Measurements from ENCODE around the gene CABP4.

CABP4 gene

DNA sequence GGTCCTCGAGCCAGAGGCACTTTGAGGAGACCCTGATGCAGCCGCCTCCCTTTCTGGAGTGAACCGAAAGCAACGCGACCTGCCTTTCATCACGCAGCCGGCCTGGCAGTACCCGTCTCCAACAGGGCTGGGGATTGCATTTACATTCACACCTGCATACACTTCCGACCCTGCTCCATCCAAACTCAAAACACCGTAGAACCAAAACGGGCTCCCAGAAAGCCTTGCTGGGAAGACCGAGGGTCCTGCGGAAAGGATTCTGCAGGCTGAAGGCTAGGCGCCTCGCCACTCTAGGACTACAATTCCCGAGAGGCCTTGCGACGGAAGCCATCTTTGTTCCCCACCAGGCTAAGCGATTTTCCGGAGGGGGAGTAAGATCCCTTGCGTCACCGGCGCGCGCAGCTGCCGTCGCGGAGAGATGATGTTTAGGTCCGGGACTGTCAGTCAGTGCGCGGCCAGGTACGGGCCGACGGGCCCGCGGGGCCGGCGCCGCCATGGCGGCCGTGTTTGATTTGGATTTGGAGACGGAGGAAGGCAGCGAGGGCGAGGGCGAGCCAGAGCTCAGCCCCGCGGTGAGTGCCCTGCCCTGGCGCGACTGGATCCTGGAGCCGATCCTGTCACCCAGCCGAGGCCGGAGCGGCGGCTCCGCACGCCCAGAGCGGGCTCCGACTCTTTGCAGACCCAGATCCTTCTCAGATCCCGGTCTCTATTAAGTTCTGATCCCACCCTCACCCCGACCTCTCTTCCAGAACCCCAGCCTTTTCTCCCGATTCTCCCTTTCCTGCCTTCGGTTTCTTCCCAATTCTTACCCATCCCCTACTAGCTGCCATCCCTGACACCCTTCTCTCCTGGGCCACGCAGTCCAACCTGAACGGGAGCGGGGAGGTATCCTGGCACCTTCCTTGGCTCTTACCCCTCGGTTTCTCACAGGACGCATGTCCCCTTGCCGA lies 26.8 kb upstream of the CABP4 start, which contains the start of gene RPS6KB2:
Gene RPS6KB2, plus strand, starts transcription at position 443 of the 950 bp plus-strand sequence. Its CDS starts 52 bp downstream, at position 495.
- peak; percentile 99 for DNase-seq (ENCODE audit: extremely low read depth, insufficient read length)
- Histone ChIP-seq H3K36me3 (ENCODE audit: control insufficient read depth, insufficient read depth, low read length) (peaks cover 12% of the 10 kb centered on the region), H3K27me3 (replicated peaks; ENCODE audit: control insufficient read depth, insufficient read depth, low read length) (no peaks in the 10 kb centered on the region), H3K4me3 (replicated peaks; ENCODE audit: low read depth, low read length) (peak within 1 kb of the TSS; percentile 99)
- TF ChIP-seq, protein P1, sequence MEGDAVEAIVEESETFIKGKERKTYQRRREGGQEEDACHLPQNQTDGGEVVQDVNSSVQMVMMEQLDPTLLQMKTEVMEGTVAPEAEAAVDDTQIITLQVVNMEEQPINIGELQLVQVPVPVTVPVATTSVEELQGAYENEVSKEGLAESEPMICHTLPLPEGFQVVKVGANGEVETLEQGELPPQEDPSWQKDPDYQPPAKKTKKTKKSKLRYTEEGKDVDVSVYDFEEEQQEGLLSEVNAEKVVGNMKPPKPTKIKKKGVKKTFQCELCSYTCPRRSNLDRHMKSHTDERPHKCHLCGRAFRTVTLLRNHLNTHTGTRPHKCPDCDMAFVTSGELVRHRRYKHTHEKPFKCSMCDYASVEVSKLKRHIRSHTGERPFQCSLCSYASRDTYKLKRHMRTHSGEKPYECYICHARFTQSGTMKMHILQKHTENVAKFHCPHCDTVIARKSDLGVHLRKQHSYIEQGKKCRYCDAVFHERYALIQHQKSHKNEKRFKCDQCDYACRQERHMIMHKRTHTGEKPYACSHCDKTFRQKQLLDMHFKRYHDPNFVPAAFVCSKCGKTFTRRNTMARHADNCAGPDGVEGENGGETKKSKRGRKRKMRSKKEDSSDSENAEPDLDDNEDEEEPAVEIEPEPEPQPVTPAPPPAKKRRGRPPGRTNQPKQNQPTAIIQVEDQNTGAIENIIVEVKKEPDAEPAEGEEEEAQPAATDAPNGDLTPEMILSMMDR (IDR thresholded peaks at IDR 0.05; ENCODE audit: insufficient read depth, low read length, poor library complexity, severe bottlenecking) = no peak

DNA sequence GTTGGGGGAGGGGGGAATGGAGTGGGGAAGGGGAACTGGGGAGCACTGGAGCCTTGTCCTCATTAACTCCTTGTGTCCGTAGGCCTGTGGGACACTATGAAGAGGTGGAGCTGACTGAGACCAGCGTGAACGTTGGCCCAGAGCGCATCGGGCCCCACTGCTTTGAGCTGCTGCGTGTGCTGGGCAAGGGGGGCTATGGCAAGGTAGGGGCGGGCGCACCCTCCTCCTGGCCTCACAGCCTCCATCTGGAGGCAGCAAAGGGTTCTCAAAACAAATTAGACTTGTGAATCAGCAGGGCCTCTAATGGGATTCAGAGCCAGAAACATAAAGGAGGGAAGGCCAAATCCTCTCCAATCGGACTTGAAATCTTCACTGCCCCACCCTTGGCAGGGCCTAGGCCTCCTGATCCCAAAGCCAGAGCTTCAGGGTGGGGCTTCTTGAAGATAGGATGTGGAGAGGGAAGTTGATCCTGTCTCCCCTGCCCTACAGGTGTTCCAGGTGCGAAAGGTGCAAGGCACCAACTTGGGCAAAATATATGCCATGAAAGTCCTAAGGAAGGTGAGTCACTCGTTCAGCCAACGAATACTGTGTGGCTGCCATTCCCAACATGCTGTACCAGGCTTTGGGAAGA lies 26.0 kb upstream of the CABP4 start:
- Histone ChIP-seq H3K4me3 (replicated peaks; ENCODE audit: low read depth, low read length) (peak overlapping the region; percentile 99), H3K27me3 (replicated peaks; ENCODE audit: control insufficient read depth, insufficient read depth, low read length) (no peaks in the 10 kb centered on the region), H3K36me3 (ENCODE audit: control insufficient read depth, insufficient read depth, low read length) (peaks cover 20% of the 10 kb centered on the region)
- TF ChIP-seq, protein P1 (IDR thresholded peaks at IDR 0.05; ENCODE audit: insufficient read depth, low read length, poor library complexity, severe bottlenecking) = no peak
- DNase-seq (ENCODE audit: extremely low read depth, insufficient read length) = no peak

DNA sequence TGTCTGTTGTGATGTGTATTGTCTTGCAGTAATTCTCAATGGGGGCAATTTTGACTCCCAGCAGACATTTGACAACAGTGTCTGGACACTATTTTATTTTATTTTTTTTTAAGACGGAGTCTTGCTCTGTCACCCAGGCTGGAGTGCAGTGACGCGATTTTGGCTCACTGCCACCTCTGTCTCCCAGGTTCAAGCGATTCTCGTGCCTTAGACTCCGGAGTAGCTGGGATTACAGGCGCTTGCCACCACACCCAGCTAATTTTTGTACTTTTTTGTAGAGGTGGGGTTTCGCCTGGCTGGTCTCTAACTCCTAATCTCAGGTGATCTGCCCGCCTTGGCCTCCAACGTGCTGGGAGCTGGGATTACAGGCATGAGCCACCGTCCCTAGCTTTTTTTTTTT lies 25.4 kb upstream of the CABP4 start:
- DNase-seq (ENCODE audit: extremely low read depth, insufficient read length) = no peak
- Histone ChIP-seq H3K27me3 (replicated peaks; ENCODE audit: control insufficient read depth, insufficient read depth, low read length) (no peaks in the 10 kb centered on the region), H3K4me3 (replicated peaks; ENCODE audit: low read depth, low read length) (no peak overlapping the region), H3K36me3 (ENCODE audit: control insufficient read depth, insufficient read depth, low read length) (peaks cover 24% of the 10 kb centered on the region)
- TF ChIP-seq, protein P1 (IDR thresholded peaks at IDR 0.05; ENCODE audit: insufficient read depth, low read length, poor library complexity, severe bottlenecking) = no peak

DNA sequence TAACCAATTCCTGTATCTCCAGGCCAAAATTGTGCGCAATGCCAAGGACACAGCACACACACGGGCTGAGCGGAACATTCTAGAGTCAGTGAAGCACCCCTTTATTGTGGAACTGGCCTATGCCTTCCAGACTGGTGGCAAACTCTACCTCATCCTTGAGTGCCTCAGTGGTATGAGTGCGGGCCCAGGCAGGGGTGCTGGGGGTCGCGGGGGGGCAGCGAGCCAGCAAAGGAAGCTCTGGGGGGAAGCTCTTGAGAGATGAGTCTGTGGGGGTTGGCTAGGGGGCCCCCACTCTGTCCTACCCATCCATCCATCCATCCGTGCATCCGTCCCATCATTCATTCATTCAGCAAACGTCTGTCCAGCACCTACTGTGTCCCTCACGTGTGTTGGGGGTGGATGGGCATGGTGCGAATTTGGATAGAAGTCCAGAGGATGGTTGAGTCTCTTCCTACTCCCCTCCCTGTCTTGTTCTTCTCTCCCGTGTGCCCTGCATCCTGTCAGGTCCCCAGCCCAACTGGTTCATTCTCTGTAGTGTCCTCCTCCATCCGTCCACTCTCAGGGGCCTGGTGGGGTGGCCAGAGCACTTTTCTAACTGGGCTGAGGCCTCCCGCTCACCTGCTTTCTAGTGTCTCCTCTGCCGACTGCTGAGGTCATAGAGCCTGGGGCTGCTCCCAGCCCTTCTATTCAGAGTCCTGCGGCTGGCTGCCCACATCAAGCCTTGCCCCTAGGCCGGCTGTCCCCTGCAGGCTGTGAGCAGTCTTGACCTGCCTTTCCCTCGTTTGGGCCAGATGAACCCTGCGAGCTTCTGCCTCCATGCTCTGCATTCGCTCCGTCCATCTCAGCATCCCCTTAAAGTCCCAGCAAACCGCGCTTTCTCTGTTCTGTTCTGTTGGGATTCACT lies 23.6 kb upstream of the CABP4 start:
- Histone ChIP-seq H3K36me3 (ENCODE audit: control insufficient read depth, insufficient read depth, low read length) (peaks cover 32% of the 10 kb centered on the region), H3K27me3 (replicated peaks; ENCODE audit: control insufficient read depth, insufficient read depth, low read length) (no peaks in the 10 kb centered on the region), H3K4me3 (replicated peaks; ENCODE audit: low read depth, low read length) (no peak overlapping the region)
- DNase-seq (ENCODE audit: extremely low read depth, insufficient read length) = no peak
- TF ChIP-seq, protein P1 (IDR thresholded peaks at IDR 0.05; ENCODE audit: insufficient read depth, low read length, poor library complexity, severe bottlenecking) = no peak

DNA sequence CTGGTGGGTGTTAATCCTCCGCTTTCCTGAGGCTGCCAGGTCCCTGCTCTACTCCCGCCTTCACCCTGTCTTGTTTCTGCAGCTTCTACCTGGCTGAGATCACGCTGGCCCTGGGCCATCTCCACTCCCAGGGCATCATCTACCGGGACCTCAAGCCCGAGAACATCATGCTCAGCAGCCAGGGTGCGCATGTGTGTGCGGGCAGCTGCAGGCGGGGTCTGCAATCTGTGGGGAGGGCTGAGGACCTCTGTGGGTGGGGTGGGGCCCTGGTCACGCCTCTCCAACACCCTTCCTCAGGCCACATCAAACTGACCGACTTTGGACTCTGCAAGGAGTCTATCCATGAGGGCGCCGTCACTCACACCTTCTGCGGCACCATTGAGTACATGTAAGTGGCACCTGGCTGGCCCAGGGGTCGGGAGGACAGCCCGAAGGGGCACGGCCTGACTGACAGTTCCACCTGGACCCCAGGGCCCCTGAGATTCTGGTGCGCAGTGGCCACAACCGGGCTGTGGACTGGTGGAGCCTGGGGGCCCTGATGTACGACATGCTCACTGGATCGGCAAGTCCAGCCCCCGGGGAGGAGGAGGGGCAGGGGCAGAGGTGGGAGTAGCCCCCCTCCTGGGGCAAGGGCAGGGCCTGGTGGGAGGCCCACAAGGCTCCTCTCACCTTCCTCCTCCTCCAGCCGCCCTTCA lies 22.4 kb upstream of the CABP4 start:
- Histone ChIP-seq H3K4me3 (replicated peaks; ENCODE audit: low read depth, low read length) (no peak overlapping the region), H3K36me3 (ENCODE audit: control insufficient read depth, insufficient read depth, low read length) (peaks cover 32% of the 10 kb centered on the region), H3K27me3 (replicated peaks; ENCODE audit: control insufficient read depth, insufficient read depth, low read length) (no peaks in the 10 kb centered on the region)
- TF ChIP-seq, protein P1 (IDR thresholded peaks at IDR 0.05; ENCODE audit: insufficient read depth, low read length, poor library complexity, severe bottlenecking) = no peak
- peak; percentile 46 for DNase-seq (ENCODE audit: extremely low read depth, insufficient read length)

All from GM06990 (cell line).